Smooth muscle cell (in vitro differentiated cells): ENCODE data around the gene TSEN15. TPM values are rescaled to one million over a fixed set of nuclear protein-coding genes. Genes with fewer than 3 reads are reported as not detected.

Experiments used
- DNase-seq: peaks from one replicate; lab custom pipeline; 2025; ENCODE audit not compliant: unreplicated experiment; lab: John Stamatoyannopoulos, UW
- H2AFZ ChIP-seq: fragments of 200-600 bp; sonication (generic); 2 replicates; pipeline ENCODE4 v1.6.0; 2016; ENCODE audit warnings: antibody characterized with exemption, low read depth, mild to moderate bottlenecking
- H3F3A ChIP-seq: fragments of 200-600 bp; sonication (generic); 2 replicates; pipeline ENCODE4 v1.6.0; 2017; ENCODE audit warnings: antibody characterized with exemption, low read depth
- H3K27ac ChIP-seq: fragments of 200-600 bp; sonication (generic); 2 replicates; pipeline ENCODE4 v1.5.1; 2016; ENCODE audit warnings: low read depth, mild to moderate bottlenecking
- H3K27me3 ChIP-seq: fragments of 200-600 bp; sonication (generic); 2 replicates; pipeline ENCODE4 v1.6.1; 2016; ENCODE audit warnings: low read depth, mild to moderate bottlenecking
- H3K36me3 ChIP-seq: fragments of 200-600 bp; sonication (generic); 2 replicates; pipeline ENCODE4 v1.5.1; 2016; ENCODE audit warnings: low read depth
- H3K4me1 ChIP-seq: fragments of 200-600 bp; sonication (generic); 2 replicates; pipeline ENCODE4 v1.5.1; 2016; ENCODE audit warnings: low read depth
- H3K4me2 ChIP-seq: fragments of 200-600 bp; sonication (generic); 2 replicates; pipeline ENCODE4 v1.6.0; 2016; ENCODE audit warnings: mild to moderate bottlenecking
- H3K4me3 ChIP-seq: fragments of 200-600 bp; sonication (generic); 2 replicates; pipeline ENCODE4 v1.5.1; 2016; ENCODE audit warnings: mild to moderate bottlenecking
- H3K79me2 ChIP-seq: fragments of 200-600 bp; sonication (generic); 2 replicates; pipeline ENCODE4 v1.6.0; 2016; ENCODE audit warnings: low read depth, mild to moderate bottlenecking
- H3K9ac ChIP-seq: fragments of 200-600 bp; sonication (generic); 2 replicates; pipeline ENCODE4 v1.6.0; 2016; ENCODE audit warnings: low read depth
- H3K9me3 ChIP-seq: fragments of 200-600 bp; sonication (generic); replicated peaks from 2 replicates; pipeline ENCODE4 v1.5.1; 2016; ENCODE audit warnings: low read depth
- H4K20me1 ChIP-seq: fragments of 200-600 bp; sonication (generic); 2 replicates; pipeline ENCODE4 v1.6.0; 2016; ENCODE audit warnings: low read depth
- CTCF ChIP-seq: fragments of 200-600 bp; sonication (generic); IDR thresholded peaks from 2 replicates; pipeline ENCODE4 v1.5.1; 2017; ENCODE audit warnings: borderline replicate concordance, mild to moderate bottlenecking, antibody characterized with exemption; ENCODE audit not compliant: insufficient read depth, poor library complexity, severe bottlenecking
- whole genome bisulfite sequencing: methylation state at CpG from one replicate; pipeline ENCODE4 v1.1.7; 2016; ENCODE audit warnings: low lambda C conversion rate; 5-methylcytosine and 5-hydroxymethylcytosine counted together
- polyA plus RNA-seq: library from polyadenylated mRNA; unstranded; fragments of >200 nt; fragmentation: Nextera tagmentation; extraction: Ambion mirVana; gene quantifications from 2 replicates; pipeline ENCODE4 v1.2.1, GENCODE V29; 2016
- total RNA-seq: library from RNA; depleted of rRNA; stranded (reverse); fragments of >200 nt; gene quantifications from 2 replicates; pipeline ENCODE4 v1.2.3, GENCODE V29; 2014

The TSEN15 gene
- total and polyA plus RNA-seq, 2 experiments from 2014 or later = 35.6 to 82.0 TPM

- Histone ChIP-seq H2AFZ (no peak overlapping the region), H3K4me2 (no peak overlapping the region), H3K27me3 (no peaks in the 10 kb centered on the region), H3K4me1 (peaks cover 3% of the 10 kb centered on the region), H3K27ac (no peak overlapping the region), H3K36me3 (no peaks in the 10 kb centered on the region), H3K4me3 (no peak overlapping the region), H3K79me2 (no peaks in the 10 kb centered on the region), H3K9me3 (no peaks in the 10 kb centered on the region), H3K9ac (no peak overlapping the region), H3F3A (peaks cover 2% of the 10 kb centered on the region), H4K20me1 (no peaks in the 10 kb centered on the region)
- TF ChIP-seq CTCF = no peak
- WGBS = 80% methylated on average over 7 of the region's 7 CpGs
- DNase-seq = no peak
Measured at GRCh38 chr1:184017306-184017705, 34.2 kb upstream of the TSEN15 start.

GRCh38 chr1:184018622-184019021, 32.9 kb upstream of the TSEN15 start:
- no peaks in the 10 kb centered on the region for H3K9me3 ChIP-seq
- no peak for TF ChIP-seq CTCF
- no peak overlapping the region for H2AFZ ChIP-seq
- no peak overlapping the region for H3K4me3 ChIP-seq
- no peak for DNase-seq
- no peaks in the 10 kb centered on the region for H3K27me3 ChIP-seq
- peaks cover 8% of the 10 kb centered on the region for H3K4me1 ChIP-seq
- H3K79me2 ChIP-seq = no peaks in the 10 kb centered on the region
- no peak overlapping the region for H3K9ac ChIP-seq
- no peak overlapping the region for H3K4me2 ChIP-seq
- H3F3A ChIP-seq = peaks cover 7% of the 10 kb centered on the region
- H4K20me1 ChIP-seq = no peaks in the 10 kb centered on the region
- H3K27ac ChIP-seq = no peak overlapping the region
- 59% methylated on average over 2 of the region's 2 CpGs for whole genome bisulfite sequencing
- no peaks in the 10 kb centered on the region for H3K36me3 ChIP-seq

- Histone ChIP-seq H4K20me1 (no peaks in the 10 kb centered on the region), H3K9me3 (no peaks in the 10 kb centered on the region), H3K4me1 (peaks cover 8% of the 10 kb centered on the region), H3K27ac (no peak overlapping the region), H3K79me2 (no peaks in the 10 kb centered on the region), H3K4me2 (no peak overlapping the region), H3K4me3 (no peak overlapping the region), H3K36me3 (no peaks in the 10 kb centered on the region), H3F3A (peaks cover 7% of the 10 kb centered on the region), H3K27me3 (no peaks in the 10 kb centered on the region), H2AFZ (no peak overlapping the region), H3K9ac (no peak overlapping the region)
- no peak for TF ChIP-seq CTCF
- 84% methylated on average over 5 of the region's 5 CpGs for WGBS
- DNase-seq = no peak
Measured at GRCh38 chr1:184019069-184019468, 32.5 kb upstream of the TSEN15 start.

- no peak overlapping the region for H3K27ac ChIP-seq
- no peaks in the 10 kb centered on the region for H3K36me3 ChIP-seq
- no peaks in the 10 kb centered on the region for H3K79me2 ChIP-seq
- H3K4me3 ChIP-seq = no peak overlapping the region
- peaks cover 7% of the 10 kb centered on the region for H3F3A ChIP-seq
- no peak overlapping the region for H3K4me2 ChIP-seq
- 93% methylated on average over 2 of the region's 2 CpGs for WGBS
- TF ChIP-seq CTCF = no peak
- no peaks in the 10 kb centered on the region for H3K27me3 ChIP-seq
- H3K9ac ChIP-seq = no peak overlapping the region
- no peaks in the 10 kb centered on the region for H3K9me3 ChIP-seq
- no peak overlapping the region for H2AFZ ChIP-seq
- DNase-seq = no peak
- H4K20me1 ChIP-seq = no peaks in the 10 kb centered on the region
- peaks cover 8% of the 10 kb centered on the region for H3K4me1 ChIP-seq
Measured at GRCh38 chr1:184019506-184019905, 32.0 kb upstream of the TSEN15 start.
